ENCODE measurements around the gene KAT2B.

- no peak for TF ChIP-seq CTCF (IDR thresholded peaks at IDR 0.05)
- TF ChIP-seq POLR2A (IDR thresholded peaks at IDR 0.05) = no peak
Observed at GRCh38 chr3:20015525-20015924, 24.7 kb upstream of the KAT2B start.
